CD4-positive, alpha-beta memory T cell (primary cell): ENCODE measurements around the gene ATXN7L1. TPM values are rescaled to one million over a fixed set of nuclear protein-coding genes. Genes with fewer than 3 reads are reported as not detected.

Experiments used
- CTCF ChIA-PET: fragments of 350-600 bp; sonication (Branson Sonifier 250); formaldehyde crosslinking; loops from one replicate; lab custom pipeline; 2021; ENCODE audit warnings: inconsistent platforms; ENCODE audit not compliant: partially characterized antibody; lab: Charles Lee
- POLR2A ChIA-PET: fragments of 350-600 bp; sonication (Branson Sonifier 250); formaldehyde crosslinking; loops from one replicate; lab custom pipeline; 2021; ENCODE audit not compliant: partially characterized antibody; lab: Charles Lee
- DNase-seq, 5 donors: peaks; one replicate each; pipeline versions ENCODE4 v3.0.0 to v3.0.0-alpha.2; 2020 to 2022; ENCODE audit warnings: mixed read lengths in 1 of 5
- H3K27ac ChIP-seq: one replicate; pipeline ENCODE4 v1.7.0; 2013; ENCODE audit warnings: low read depth, low read length
- H3K27me3 ChIP-seq: 2 replicates; pipeline ENCODE4 v1.7.0; 2013; ENCODE audit warnings: mild to moderate bottlenecking, low read length, moderate library complexity; ENCODE audit not compliant: insufficient read depth
- H3K36me3 ChIP-seq: 2 replicates; pipeline ENCODE4 v1.7.0; 2013; ENCODE audit warnings: mild to moderate bottlenecking, low read length, moderate library complexity; ENCODE audit not compliant: insufficient read depth
- H3K4me1 ChIP-seq: 2 replicates; pipeline ENCODE4 v1.7.0; 2013; ENCODE audit warnings: mild to moderate bottlenecking, low read length, moderate library complexity; ENCODE audit not compliant: insufficient read depth
- H3K4me3 ChIP-seq, 2 donors: one replicate each; pipeline ENCODE4 v1.7.0; 2013; ENCODE audit warnings: low read length in 2 of 2, mild to moderate bottlenecking in 1 of 2
- H3K9me3 ChIP-seq, 2 donors: one replicate each; pipeline ENCODE4 v1.7.0; 2013; ENCODE audit warnings: low read length in 2 of 2, control low read depth in 1 of 2; ENCODE audit not compliant: control insufficient read depth in 1 of 2
- H3K27ac Mint-ChIP-seq, 7 donors: one replicate each; pipeline ENCODE4 v1.8.0; 2020 to 2021; ENCODE audit warnings: mixed read lengths in 7 of 7, mild to moderate bottlenecking in 6 of 7, inconsistent platforms in 3 of 7, moderate library complexity in 3 of 7
- H3K27me3 Mint-ChIP-seq, 2 donors: one replicate each; pipeline ENCODE4 v1.8.0; 2020 to 2021; ENCODE audit warnings: mixed read lengths in 2 of 2
- H3K36me3 Mint-ChIP-seq, 2 donors: one replicate each; pipeline ENCODE4 v1.8.0; 2020 to 2021; ENCODE audit warnings: mixed read lengths in 2 of 2, inconsistent platforms in 1 of 2, mild to moderate bottlenecking in 1 of 2
- H3K4me1 Mint-ChIP-seq, 4 donors: one replicate each; pipeline ENCODE4 v1.8.0; 2020 to 2021; ENCODE audit warnings: mixed read lengths in 4 of 4, mild to moderate bottlenecking in 1 of 4
- H3K4me3 Mint-ChIP-seq, 8 donors: one replicate each; pipeline ENCODE4 v1.8.0; 2020 to 2021; ENCODE audit warnings: mixed read lengths in 8 of 8, mild to moderate bottlenecking in 7 of 8, moderate library complexity in 6 of 8, inconsistent platforms in 3 of 8
- H3K9me3 Mint-ChIP-seq, 8 donors: one replicate each; pipeline ENCODE4 v1.8.0; 2020 to 2021; ENCODE audit warnings: mixed read lengths in 8 of 8, mild to moderate bottlenecking in 5 of 8, inconsistent platforms in 3 of 8, moderate library complexity in 1 of 8
- intact Hi-C: fragments of 100-400 bp; cut with micrococcal nuclease; formaldehyde crosslinking; loops from one replicate; pipeline ENCODE4 v1.15.1; 2023
- polyA plus RNA-seq, 2 donors: library from polyadenylated mRNA; unstranded; fragments of 300-500 nt; fragmentation: Illumina TruSeq; gene quantifications; one replicate each; pipeline ENCODE4 v1.2.3, GENCODE V29; 2021
- total RNA-seq, 2 experiments: library from RNA; stranded (reverse); gene quantifications; one replicate each; pipeline ENCODE4 v1.2.3, GENCODE V29; 2021

Gene ATXN7L1
- total and polyA plus RNA-seq, 4 experiments from 2014 or later = 8.7 to 62.2 (median 42.6) TPM

- H3K4me3 Mint-ChIP-seq = no peak overlapping the region
- intact Hi-C loops = no loop called here
- peaks cover 0 to 8% (median 3%) of the 10 kb centered on the region in 4 donors for H3K4me1 Mint-ChIP-seq
- CTCF ChIA-PET = interaction anchor here (0.9 kb wide), 1 partner anchor 234 kb away, joined by 3 read pairs; no protein-coding TSS in a partner anchor
- Histone ChIP-seq H3K27me3 (no peaks in the 10 kb centered on the region), H3K27ac (no peak overlapping the region), H3K9me3 (no peaks in the 10 kb centered on the region), H3K36me3 (no peaks in the 10 kb centered on the region), H3K4me3 (no peak overlapping the region), H3K4me1 (no peaks in the 10 kb centered on the region)
- peaks cover 0 to 15% of the 10 kb centered on the region in 2 donors for H3K36me3 Mint-ChIP-seq
- H3K9me3 Mint-ChIP-seq = no peaks in the 10 kb centered on the region
- DNase-seq = no peak
- H3K27ac Mint-ChIP-seq = no peak overlapping the region
- POLR2A ChIA-PET = no interaction called here
- no peaks in the 10 kb centered on the region for H3K27me3 Mint-ChIP-seq
Observed at GRCh38 chr7:105776068-105776790, 100.2 kb downstream of the ATXN7L1 start.

- Mint-ChIP-seq H3K27me3 (no peaks in the 10 kb centered on the region), H3K4me1 (peaks cover 0 to 8% (median 3%) of the 10 kb centered on the region in 4 donors), H3K36me3 (peaks cover 0 to 15% of the 10 kb centered on the region in 2 donors), H3K4me3 (no peak overlapping the region), H3K9me3 (no peaks in the 10 kb centered on the region), H3K27ac (no peak overlapping the region)
- POLR2A ChIA-PET = no interaction called here
- intact Hi-C loops = no loop called here
- Histone ChIP-seq H3K36me3 (no peaks in the 10 kb centered on the region), H3K9me3 (no peaks in the 10 kb centered on the region), H3K27ac (no peak overlapping the region), H3K4me3 (no peak overlapping the region), H3K27me3 (no peaks in the 10 kb centered on the region), H3K4me1 (no peaks in the 10 kb centered on the region)
- CTCF ChIA-PET = interaction anchor here (0.9 to 1.8 kb wide), 2 partner anchors 15 to 234 kb away, joined by 3 to 6 read pairs; no protein-coding TSS in a partner anchor
- no peak for DNase-seq
Observed at GRCh38 chr7:105775580-105775979, 100.8 kb downstream of the ATXN7L1 start.

- Histone ChIP-seq H3K9me3 (no peaks in the 10 kb centered on the region), H3K27ac (no peak overlapping the region), H3K27me3 (no peaks in the 10 kb centered on the region), H3K4me1 (no peaks in the 10 kb centered on the region), H3K36me3 (no peaks in the 10 kb centered on the region), H3K4me3 (no peak overlapping the region)
- POLR2A ChIA-PET = no interaction called here
- no peaks in the 10 kb centered on the region for H3K9me3 Mint-ChIP-seq
- CTCF ChIA-PET = no interaction called here
- H3K27me3 Mint-ChIP-seq = no peaks in the 10 kb centered on the region
- H3K36me3 Mint-ChIP-seq = peaks cover 0 to 10% of the 10 kb centered on the region in 2 donors
- DNase-seq = no peak
- H3K27ac Mint-ChIP-seq = peak overlapping the region in 2 of 7 donors; percentile 16 to 26
- intact Hi-C loops = no loop called here
- no peak overlapping the region for H3K4me3 Mint-ChIP-seq
- H3K4me1 Mint-ChIP-seq = peaks cover 0 to 13% (median 3%) of the 10 kb centered on the region in 4 donors
Observed at GRCh38 chr7:105773030-105773460, 103.4 kb downstream of the ATXN7L1 start.

GRCh38 chr7:105769901-105770628 lies 106.3 kb downstream of the ATXN7L1 start:
- Mint-ChIP-seq H3K4me3 (no peak overlapping the region), H3K9me3 (no peaks in the 10 kb centered on the region), H3K4me1 (peaks cover 7 to 27% (median 14%) of the 10 kb centered on the region in 4 donors), H3K36me3 (peaks cover 0 to 4% of the 10 kb centered on the region in 2 donors), H3K27ac (peak overlapping the region in 2 of 7 donors; percentile 41 to 63), H3K27me3 (no peaks in the 10 kb centered on the region)
- Histone ChIP-seq H3K36me3 (no peaks in the 10 kb centered on the region), H3K9me3 (no peaks in the 10 kb centered on the region), H3K4me1 (no peaks in the 10 kb centered on the region), H3K27me3 (no peaks in the 10 kb centered on the region), H3K4me3 (no peak overlapping the region), H3K27ac (no peak overlapping the region)
- POLR2A ChIA-PET = interaction anchor here (1.0 kb wide), 1 partner anchor 105 kb away, joined by 3 read pairs; no protein-coding TSS in a partner anchor
- CTCF ChIA-PET = interaction anchor here (1.2 to 3.7 kb wide), 3 partner anchors 10 to 113 kb away, joined by 4 to 28 read pairs (median 4); no protein-coding TSS in a partner anchor
- DNase-seq = no peak
- intact Hi-C loops = no loop called here

GRCh38 chr7:105768898-105769507 lies 107.4 kb downstream of the ATXN7L1 start:
- no peak overlapping the region for H3K27ac ChIP-seq
- H3K9me3 ChIP-seq = no peaks in the 10 kb centered on the region
- H3K36me3 ChIP-seq = no peaks in the 10 kb centered on the region
- Mint-ChIP-seq H3K27ac (peak overlapping the region in 1 of 7 donors; percentile 17), H3K27me3 (no peaks in the 10 kb centered on the region), H3K4me1 (peaks cover 7 to 27% (median 14%) of the 10 kb centered on the region in 4 donors), H3K9me3 (no peaks in the 10 kb centered on the region), H3K4me3 (no peak overlapping the region), H3K36me3 (peaks cover 0 to 4% of the 10 kb centered on the region in 2 donors)
- ChIA-PET POLR2A (interaction anchor here (1.0 to 1.1 kb wide), 2 partner anchors 15 to 106 kb away, joined by 3 read pairs; no protein-coding TSS in a partner anchor), CTCF (interaction anchor here (0.5 to 3.7 kb wide), 4 partner anchors 9 to 253 kb away, joined by 3 to 28 read pairs (median 4); no protein-coding TSS in a partner anchor)
- no peaks in the 10 kb centered on the region for H3K27me3 ChIP-seq
- DNase-seq = no peak
- intact Hi-C loops = no loop called here
- H3K4me3 ChIP-seq = no peak overlapping the region
- H3K4me1 ChIP-seq = no peaks in the 10 kb centered on the region

- Histone ChIP-seq H3K4me3 (no peak overlapping the region), H3K27ac (no peak overlapping the region), H3K4me1 (no peaks in the 10 kb centered on the region), H3K9me3 (no peaks in the 10 kb centered on the region), H3K27me3 (no peaks in the 10 kb centered on the region), H3K36me3 (no peaks in the 10 kb centered on the region)
- H3K4me1 Mint-ChIP-seq = peaks cover 10 to 20% (median 13%) of the 10 kb centered on the region in 4 donors
- POLR2A ChIA-PET = no interaction called here
- H3K9me3 Mint-ChIP-seq = no peaks in the 10 kb centered on the region
- H3K4me3 Mint-ChIP-seq = no peak overlapping the region
- H3K36me3 Mint-ChIP-seq = peaks cover 0 to 4% of the 10 kb centered on the region in 2 donors
- no peaks in the 10 kb centered on the region for H3K27me3 Mint-ChIP-seq
- CTCF ChIA-PET = interaction anchor here (0.9 to 3.7 kb wide), 4 partner anchors 8 to 254 kb away, joined by 3 to 28 read pairs (median 3); no protein-coding TSS in a partner anchor
- no peak overlapping the region for H3K27ac Mint-ChIP-seq
- intact Hi-C loops = no loop called here
- DNase-seq = no peak
Observed at GRCh38 chr7:105768117-105768516, 108.3 kb downstream of the ATXN7L1 start.
